Superior temporal gyrus (tissue), 1 donor: ENCODE measurements around the gene CLDN15.
"Not testable (repeated sequence)": the region's sequence is repeated elsewhere in the genome, so short reads cannot be mapped to it uniquely, and the experiment has no call there.

ENCODE experiments used
- DNase-seq: peaks from one replicate; pipeline ENCODE4 v3.0.0-alpha.2; 2016; ENCODE audit errors: extremely low spot score

CLDN15 gene

DNA sequence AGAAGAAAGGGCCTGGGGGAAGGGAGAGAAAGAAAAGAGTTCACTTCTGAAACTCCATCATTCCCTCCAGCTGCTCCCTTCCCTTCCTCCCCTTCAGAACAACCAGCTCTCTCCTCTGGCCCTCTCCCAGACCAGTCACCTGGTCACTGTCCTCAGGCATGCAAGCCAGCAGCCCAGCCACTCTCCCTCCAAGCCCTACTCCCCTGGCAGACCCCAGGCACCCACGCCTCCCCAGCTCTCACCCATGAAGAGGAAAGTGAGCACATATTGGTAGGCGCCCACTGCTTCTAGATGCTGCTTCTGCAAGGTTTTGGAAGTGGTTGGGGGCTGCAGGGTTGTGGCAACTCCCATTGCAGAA lies 37.1 kb downstream of the CLDN15 start:
- no peak for DNase-seq

DNA sequence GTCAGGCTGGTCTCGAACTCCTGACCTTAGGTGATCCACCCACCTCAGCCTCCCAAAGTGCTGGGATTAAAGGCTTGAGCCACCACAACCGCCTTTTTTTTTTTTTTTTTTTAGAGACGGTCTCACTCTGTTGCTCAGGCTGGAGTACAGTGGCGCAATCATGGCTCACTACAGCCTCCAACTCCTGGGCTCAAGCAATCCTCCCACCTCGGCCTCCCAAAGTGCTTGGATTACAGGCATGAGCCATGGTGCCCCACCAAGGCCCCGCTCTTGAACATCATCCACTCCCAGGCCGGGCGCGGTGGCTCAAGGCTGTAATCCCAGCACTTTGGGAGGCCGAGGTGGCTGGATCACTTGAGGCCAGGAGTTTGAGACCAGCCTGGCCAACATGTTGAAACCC lies 38.1 kb downstream of the CLDN15 start:
- DNase-seq: not testable (repeated sequence)

DNA sequence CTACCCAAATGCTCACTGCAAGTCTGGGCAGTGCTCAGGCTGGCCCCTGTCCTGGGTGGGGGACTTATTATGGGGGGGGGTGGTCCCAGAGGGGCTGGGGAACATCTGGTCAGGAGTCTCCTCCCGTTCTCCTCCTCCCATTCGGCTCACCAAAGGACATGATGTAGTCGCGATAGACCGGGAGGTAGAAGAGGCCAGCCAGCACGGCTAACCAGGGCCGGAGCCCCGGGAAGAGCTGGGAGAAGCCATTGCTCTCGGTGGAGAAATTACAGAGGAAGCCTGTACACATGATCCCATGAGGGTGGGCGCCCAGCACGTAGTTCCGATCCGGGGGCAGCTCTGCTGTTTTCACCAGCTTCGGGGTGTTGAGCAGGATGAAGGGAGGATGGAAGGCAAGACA lies 39.1 kb downstream of the CLDN15 start:
- DNase-seq: no peak

DNA sequence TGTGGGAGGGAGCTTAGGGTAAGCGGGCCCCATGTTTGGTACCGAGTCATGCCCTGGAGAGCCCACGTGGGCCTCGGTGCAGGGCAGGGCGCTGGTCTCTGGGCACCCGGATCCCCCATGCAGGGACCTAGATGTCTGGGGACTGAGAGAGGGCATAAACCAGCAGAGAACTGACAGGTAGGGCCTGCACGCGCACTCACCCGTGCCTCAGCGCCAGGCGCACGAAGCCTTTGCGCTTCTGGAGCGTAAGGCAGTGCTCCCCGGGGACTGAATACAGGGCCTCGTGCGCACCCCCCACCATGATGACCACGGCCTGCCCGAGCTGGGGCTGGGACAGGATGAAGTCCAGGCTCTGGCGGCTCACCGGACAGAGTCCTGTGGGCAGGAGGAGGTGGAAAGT lies 39.6 kb downstream of the CLDN15 start:
- DNase-seq: no peak

DNA sequence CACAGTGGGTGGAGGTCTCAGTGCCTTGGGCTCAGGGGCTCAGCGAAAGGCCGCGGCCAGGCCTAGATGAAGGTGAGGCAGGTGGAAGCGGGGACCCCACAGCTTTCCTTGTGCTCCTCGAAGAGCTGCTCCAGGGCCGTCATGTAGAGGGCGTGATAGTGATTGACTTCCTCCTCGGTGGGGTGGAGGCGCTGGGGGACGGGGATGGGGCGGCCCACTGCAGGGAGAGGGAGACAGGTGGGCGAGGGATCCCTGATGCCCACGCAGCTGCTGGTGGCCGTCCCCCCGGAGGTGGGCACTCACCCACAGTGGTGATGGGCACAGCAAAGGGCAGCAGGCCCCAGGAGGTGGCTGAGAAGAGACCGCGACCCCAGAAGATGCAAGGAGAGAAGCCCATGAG lies 41.7 kb downstream of the CLDN15 start:
- no peak for DNase-seq

DNA sequence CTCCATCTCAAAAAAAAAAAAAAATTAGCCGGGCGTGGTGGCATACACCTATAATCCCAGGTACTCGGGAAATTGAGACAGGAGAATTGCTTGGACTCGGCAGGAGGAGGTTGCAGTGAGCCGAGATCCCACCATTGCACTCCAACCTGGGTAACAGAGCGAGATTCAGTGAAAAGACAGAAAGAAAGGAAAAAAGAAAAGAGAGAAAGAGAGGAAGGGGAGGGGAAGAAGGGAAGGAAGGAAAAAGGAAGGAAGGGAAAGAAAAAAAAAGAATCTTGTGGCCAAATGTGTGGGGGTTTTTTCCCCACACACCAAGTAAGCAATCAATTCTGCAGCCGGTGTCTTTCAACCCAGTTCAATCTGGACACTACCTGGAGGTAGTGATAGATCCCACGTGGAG lies 48.5 kb downstream of the CLDN15 start:
- DNase-seq: no peak

DNA sequence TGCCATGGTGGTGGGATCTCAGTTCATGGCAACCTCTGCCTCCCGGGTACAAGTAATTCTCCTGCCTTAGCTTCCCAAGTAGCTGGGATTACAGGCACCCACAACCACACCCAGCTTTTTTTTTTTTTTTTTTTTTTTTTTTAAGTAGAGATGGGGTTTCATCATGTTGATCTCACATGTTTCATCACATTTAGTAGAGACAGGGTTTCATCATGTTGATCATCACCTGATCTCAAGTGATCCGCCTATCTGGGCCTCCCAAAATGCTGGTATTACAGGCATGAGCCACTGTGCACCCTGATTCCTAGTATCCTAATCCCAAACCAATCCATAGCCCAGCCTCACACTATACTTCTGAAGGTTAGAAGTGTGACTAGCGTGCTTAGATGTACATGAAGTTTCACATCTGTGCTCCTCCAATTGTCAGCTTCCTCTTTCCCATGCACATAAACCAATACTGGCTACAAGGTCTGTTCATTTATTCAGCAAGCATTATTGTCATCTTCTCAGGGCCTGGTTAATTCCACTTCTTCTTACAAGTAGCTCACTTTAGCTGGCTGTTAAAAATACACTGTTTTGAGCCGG lies 50.7 kb downstream of the CLDN15 start:
- DNase-seq: no peak

DNA sequence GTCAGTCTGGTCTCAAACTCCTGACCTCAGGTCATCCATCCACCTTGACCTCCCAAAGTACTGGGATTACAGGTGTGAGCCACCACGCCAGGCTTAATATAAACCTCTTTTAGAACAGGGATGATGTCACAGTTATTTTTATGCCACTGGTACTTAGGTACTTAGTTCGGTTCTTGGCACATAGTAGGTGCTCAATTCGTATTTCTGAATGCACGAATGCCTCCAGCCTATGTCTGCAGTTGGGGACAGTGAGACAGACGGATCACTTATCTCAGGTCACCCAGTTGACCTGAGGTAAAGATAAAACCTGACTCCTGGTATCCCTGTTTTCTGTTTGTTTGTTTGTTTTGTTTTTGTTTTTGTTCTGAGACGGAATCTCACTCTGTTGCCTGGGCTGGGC lies 51.4 kb downstream of the CLDN15 start:
- no peak for DNase-seq

DNA sequence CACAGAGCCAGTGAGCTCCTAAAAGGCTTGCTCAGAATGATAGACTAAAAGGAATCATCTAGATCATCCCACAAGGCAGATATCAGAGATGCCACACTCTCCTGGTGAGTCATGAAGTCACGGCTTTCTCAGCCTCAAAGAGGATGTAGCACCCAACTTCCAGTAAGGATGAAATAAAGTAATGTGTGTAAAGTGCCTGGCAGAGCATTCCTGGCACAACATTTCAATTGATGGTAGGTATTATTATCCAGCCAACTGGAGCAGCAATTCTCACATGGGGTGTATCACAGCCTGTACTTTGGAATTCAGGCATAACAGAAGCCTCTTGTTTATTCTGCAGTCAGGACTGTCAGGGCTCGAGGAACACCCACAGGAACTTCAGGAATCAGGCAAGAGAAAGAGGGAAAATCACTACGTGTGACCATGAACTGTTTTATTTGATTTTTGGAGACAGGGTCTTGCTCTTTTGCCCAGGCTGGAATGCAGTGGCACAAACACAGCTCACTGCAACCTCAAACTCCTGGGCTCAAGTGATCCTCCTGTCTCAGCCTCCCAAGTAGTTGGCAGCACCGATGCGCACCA lies 52.3 kb downstream of the CLDN15 start:
- DNase-seq: peak; percentile 51
